Hepatocyte (in vitro differentiated cells): ENCODE data around the gene ZNF407. TPM values are rescaled to one million over a fixed set of nuclear protein-coding genes. Genes with fewer than 3 reads are reported as not detected.

ENCODE experiments used
- DNase-seq: peaks from one replicate; pipeline ENCODE4 v3.0.0-alpha.2; 2016; ENCODE audit warnings: low spot score
- H2AFZ ChIP-seq: fragments of 200-600 bp; sonication (generic); 2 replicates; pipeline ENCODE4 v1.6.0; 2016; ENCODE audit warnings: antibody characterized with exemption, mild to moderate bottlenecking
- H3K27ac ChIP-seq: fragments of 200-600 bp; sonication (generic); 2 replicates; pipeline ENCODE4 v1.5.1; 2016; ENCODE audit warnings: mild to moderate bottlenecking
- H3K27me3 ChIP-seq: fragments of 200-600 bp; sonication (generic); 2 replicates; pipeline ENCODE4 v1.6.1; 2016
- H3K36me3 ChIP-seq: fragments of 200-600 bp; sonication (generic); replicated peaks from 2 replicates; pipeline ENCODE4 v1.5.1; 2016; ENCODE audit warnings: low read depth; ENCODE audit not compliant: insufficient read depth
- H3K4me1 ChIP-seq: fragments of 200-600 bp; sonication (generic); 2 replicates; pipeline ENCODE4 v1.5.1; 2016; ENCODE audit warnings: mild to moderate bottlenecking, moderate library complexity; ENCODE audit not compliant: insufficient read depth
- H3K4me2 ChIP-seq: fragments of 200-600 bp; sonication (generic); 2 replicates; pipeline ENCODE4 v1.6.0; 2016
- H3K4me3 ChIP-seq: fragments of 200-600 bp; sonication (generic); 2 replicates; pipeline ENCODE4 v1.5.1; 2016; ENCODE audit warnings: mild to moderate bottlenecking
- H3K79me2 ChIP-seq: fragments of 200-600 bp; sonication (generic); 2 replicates; pipeline ENCODE4 v1.6.0; 2017; ENCODE audit warnings: mild to moderate bottlenecking
- H3K9me2 ChIP-seq: fragments of 200-600 bp; sonication (generic); replicated peaks from 2 replicates; pipeline ENCODE4 v1.6.0; 2017; ENCODE audit warnings: mild to moderate bottlenecking; ENCODE audit not compliant: insufficient read depth
- H3K9me3 ChIP-seq: fragments of 200-600 bp; sonication (generic); 2 replicates; pipeline ENCODE4 v1.5.1; 2016; ENCODE audit warnings: low read depth, mild to moderate bottlenecking
- H4K20me1 ChIP-seq: fragments of 200-600 bp; sonication (generic); 2 replicates; pipeline ENCODE4 v1.6.0; 2016; ENCODE audit warnings: mild to moderate bottlenecking; ENCODE audit not compliant: insufficient read depth, poor library complexity, severe bottlenecking
- CTCF ChIP-seq: fragments of 200-600 bp; sonication (generic); IDR thresholded peaks from 2 replicates; pipeline ENCODE4 v1.5.1; 2016; ENCODE audit warnings: antibody characterized with exemption, mild to moderate bottlenecking; ENCODE audit not compliant: poor library complexity
- EZH2 ChIP-seq: fragments of 200-600 bp; sonication (generic); IDR thresholded peaks from 2 replicates; pipeline ENCODE4 v1.6.1; 2016; ENCODE audit warnings: antibody characterized with exemption, mild to moderate bottlenecking, borderline replicate concordance
- EZH2phosphoT487 ChIP-seq: fragments of 200-600 bp; sonication (generic); IDR thresholded peaks from one replicate; pipeline ENCODE4 v1.6.1; 2018; ENCODE audit warnings: antibody characterized with exemption, mild to moderate bottlenecking, low read depth, moderate library complexity; ENCODE audit not compliant: unreplicated experiment, severe bottlenecking
- WGBS: methylation state at CpG from one replicate; pipeline ENCODE4 v1.1.6; 2016; ENCODE audit warnings: low lambda C conversion rate; ENCODE audit errors: missing lambda C conversion rate; 5-methylcytosine and 5-hydroxymethylcytosine counted together
- polyA plus RNA-seq: library from polyadenylated mRNA; unstranded; fragments of >200 nt; fragmentation: Nextera tagmentation; extraction: Ambion mirVana; gene quantifications from 2 replicates; pipeline ENCODE4 v1.2.1, GENCODE V29; 2016
- total RNA-seq: library from RNA; depleted of rRNA; stranded (reverse); fragments of >200 nt; gene quantifications from 2 replicates; pipeline ENCODE4 v1.2.3, GENCODE V29; 2014

Gene ZNF407
- total and polyA plus RNA-seq, 2 experiments from 2014 or later = 3.2 to 12.4 TPM

DNA sequence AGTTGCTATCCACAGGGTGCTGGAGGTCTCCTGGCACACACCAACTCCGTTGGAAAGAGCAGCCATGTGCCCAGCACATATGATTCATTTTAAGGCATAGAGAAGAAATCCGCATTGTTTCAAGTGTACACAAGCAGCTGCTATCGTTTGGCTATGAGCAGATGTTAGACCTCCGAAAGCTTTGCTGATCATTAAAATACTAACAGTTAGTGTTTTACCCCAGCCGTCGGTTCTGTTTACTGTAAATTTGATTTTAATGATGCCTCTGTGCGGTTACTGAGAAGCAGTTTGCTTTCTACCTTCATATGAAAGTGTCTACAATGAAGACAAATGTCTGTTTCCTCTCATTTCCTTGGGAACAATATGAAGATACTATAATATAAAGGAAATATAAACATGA is 456.4 kb downstream of the ZNF407 start:
- 69% methylated on average over 7 of the region's 7 CpGs for WGBS
- TF ChIP-seq EZH2 (no peak), CTCF (no peak), EZH2phosphoT487 (no peak)
- H4K20me1 ChIP-seq = no peaks in the 10 kb centered on the region
- H3K9me3 ChIP-seq = no peaks in the 10 kb centered on the region
- no peak overlapping the region for H2AFZ ChIP-seq
- no peaks in the 10 kb centered on the region for H3K4me1 ChIP-seq
- H3K27me3 ChIP-seq = no peaks in the 10 kb centered on the region
- no peak overlapping the region for H3K27ac ChIP-seq
- no peak overlapping the region for H3K4me2 ChIP-seq
- H3K79me2 ChIP-seq = no peaks in the 10 kb centered on the region
- H3K4me3 ChIP-seq = no peak overlapping the region
- H3K9me2 ChIP-seq = no peaks in the 10 kb centered on the region
- no peak for DNase-seq
- H3K36me3 ChIP-seq = no peaks in the 10 kb centered on the region

DNA sequence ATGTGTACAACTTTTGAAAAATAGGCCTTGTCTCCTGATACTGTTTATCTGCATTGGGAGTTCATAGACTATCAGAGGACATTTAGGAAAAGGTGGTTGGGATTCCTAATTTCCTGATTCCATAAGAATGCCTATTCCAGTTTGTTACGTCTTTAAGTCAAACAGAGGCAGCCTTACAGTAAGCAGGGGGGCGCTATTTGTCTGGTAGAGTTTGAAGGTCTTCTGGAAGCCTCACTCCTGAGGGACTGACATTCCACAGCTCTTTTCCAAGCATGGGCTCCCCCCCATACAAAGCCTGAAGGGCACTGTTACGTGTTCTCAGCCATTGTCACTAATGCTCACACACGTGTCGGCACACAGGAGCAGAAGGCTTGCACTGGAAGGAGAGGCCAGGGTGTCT is 456.9 kb downstream of the ZNF407 start:
- TF ChIP-seq CTCF (no peak), EZH2 (no peak), EZH2phosphoT487 (no peak)
- no peaks in the 10 kb centered on the region for H3K27me3 ChIP-seq
- no peaks in the 10 kb centered on the region for H3K9me3 ChIP-seq
- no peak overlapping the region for H3K27ac ChIP-seq
- no peaks in the 10 kb centered on the region for H4K20me1 ChIP-seq
- 95% methylated on average over 5 of the region's 5 CpGs for WGBS
- DNase-seq = no peak
- no peak overlapping the region for H3K4me2 ChIP-seq
- no peak overlapping the region for H3K4me3 ChIP-seq
- H2AFZ ChIP-seq = no peak overlapping the region
- no peaks in the 10 kb centered on the region for H3K36me3 ChIP-seq
- no peaks in the 10 kb centered on the region for H3K79me2 ChIP-seq
- no peaks in the 10 kb centered on the region for H3K9me2 ChIP-seq
- no peaks in the 10 kb centered on the region for H3K4me1 ChIP-seq

GRCh38 chr18:75057169-75057960 is 459.7 kb downstream of the ZNF407 start:
- TF ChIP-seq EZH2phosphoT487 = no peak
- TF ChIP-seq EZH2 = no peak
- TF ChIP-seq CTCF = no peak
- H3K4me2 ChIP-seq = no peak overlapping the region
- no peak overlapping the region for H2AFZ ChIP-seq
- no peaks in the 10 kb centered on the region for H3K9me2 ChIP-seq
- no peaks in the 10 kb centered on the region for H4K20me1 ChIP-seq
- no peaks in the 10 kb centered on the region for H3K79me2 ChIP-seq
- no peaks in the 10 kb centered on the region for H3K9me3 ChIP-seq
- H3K4me1 ChIP-seq = no peaks in the 10 kb centered on the region
- WGBS = 91% methylated on average over 10 of the region's 10 CpGs
- H3K36me3 ChIP-seq = no peaks in the 10 kb centered on the region
- DNase-seq = no peak
- H3K27ac ChIP-seq = no peak overlapping the region
- no peaks in the 10 kb centered on the region for H3K27me3 ChIP-seq
- H3K4me3 ChIP-seq = no peak overlapping the region
